Panc1 (cell line): ENCODE data around the gene OPRD1. TPM values are rescaled to one million over a fixed set of nuclear protein-coding genes. Genes with fewer than 3 reads are reported as not detected.
"Not testable (repeated sequence)": the region's sequence is repeated elsewhere in the genome, so short reads cannot be mapped to it uniquely, and the experiment has no call there.

ENCODE experiments used
- ATAC-seq: fragments of 200-7000 bp; cut with Tn5 transposase; 2 replicates; pipeline ENCODE4 v1.9.1; 2020; ENCODE audit warnings: mild to moderate bottlenecking, moderate library complexity
- BruUV-seq: library from RNA; stranded (reverse); fragments of 400-500 nt; replicated peaks from 2 replicates; lab custom pipeline; 2021; lab: Mats Ljungman, UMichigan
- CTCF ChIA-PET: fragments of 300-600 bp; sonication (Branson Sonifier 250); formaldehyde crosslinking; loops from one replicate; lab custom pipeline; 2022; ENCODE audit warnings: antibody characterized with exemption; lab: Charles Lee
- POLR2A ChIA-PET: fragments of 300-600 bp; sonication (Branson Sonifier 250); formaldehyde crosslinking; loops from one replicate; lab custom pipeline; 2022; ENCODE audit warnings: antibody characterized with exemption; lab: Charles Lee
- DNase-seq: peaks from one replicate; pipeline ENCODE4 v3.0.0-alpha.2; 2010; ENCODE audit warnings: low read depth, low spot score
- H3K27ac ChIP-seq: 2 replicates; pipeline ENCODE4 v1.5.1; 2011; ENCODE audit warnings: mild to moderate bottlenecking, low read length, inconsistent platforms
- H3K27me3 ChIP-seq: fragments of 200-500 bp; sonication (Bioruptor generic); 2 replicates; pipeline ENCODE4 v1.6.0; 2014; ENCODE audit warnings: low read length, inconsistent platforms; ENCODE audit not compliant: control insufficient read depth, insufficient read depth
- H3K36me3 ChIP-seq: fragments of 200-500 bp; sonication (Bioruptor generic); 2 replicates; pipeline ENCODE4 v1.5.1; 2014; ENCODE audit warnings: inconsistent platforms, mild to moderate bottlenecking, low read length, moderate library complexity; ENCODE audit not compliant: control insufficient read depth, insufficient read depth
- H3K4me1 ChIP-seq: 2 replicates; pipeline ENCODE4 v1.5.1; 2011; ENCODE audit warnings: inconsistent platforms, mild to moderate bottlenecking, low read length, moderate library complexity; ENCODE audit not compliant: control insufficient read depth, insufficient read depth
- H3K4me3 ChIP-seq, 2 experiments: 2 replicates each; pipeline ENCODE4 v1.5.1; 2011 to 2012; ENCODE audit warnings: low read depth in 2 of 2, low read length in 2 of 2, mild to moderate bottlenecking in 2 of 2, inconsistent platforms in 1 of 2, moderate library complexity in 1 of 2
- H3K9me3 ChIP-seq: fragments of 200-500 bp; sonication (Bioruptor generic); 2 replicates; pipeline ENCODE4 v1.5.1; 2014; ENCODE audit warnings: low read depth, mild to moderate bottlenecking, inconsistent platforms, low read length, moderate library complexity; ENCODE audit not compliant: control insufficient read depth, insufficient read depth
- CTCF ChIP-seq: fragments of 450-650 bp; IDR thresholded peaks from 2 replicates; pipeline ENCODE4 v1.5.1; 2017; ENCODE audit warnings: mild to moderate bottlenecking
- POLR2AphosphoS5 ChIP-seq: IDR thresholded peaks from 2 replicates; pipeline ENCODE4 v1.6.1; 2012; ENCODE audit warnings: mild to moderate bottlenecking, low read depth, low read length, moderate library complexity
- SIN3A ChIP-seq: IDR thresholded peaks from 2 replicates; pipeline ENCODE4 v1.6.1; 2012; ENCODE audit warnings: low read depth, mild to moderate bottlenecking, low read length, moderate library complexity, borderline replicate concordance; ENCODE audit not compliant: insufficient read depth
- TCF7L2 ChIP-seq: IDR thresholded peaks from 2 replicates; pipeline ENCODE4 v1.6.1; 2011; ENCODE audit warnings: mild to moderate bottlenecking, low read depth, low read length, inconsistent platforms
- in situ Hi-C: cut with HindIII; loops from 2 replicates; pipeline ENCODE4 v1.10.0; 2016; ENCODE audit warnings: low sequenced_read_pairs, low pct_unique_long_range_greater_than_20kb
- intact Hi-C: fragments of 100-400 bp; cut with micrococcal nuclease; formaldehyde crosslinking; loops from one replicate; pipeline ENCODE4 v1.10.0; 2022; ENCODE audit not compliant: unreplicated experiment
- total RNA-seq: library from RNA; stranded (reverse); gene quantifications from one replicate; pipeline ENCODE4 v1.2.1, GENCODE V29; 2021; ENCODE audit not compliant: unreplicated experiment
- TF ChIP-seq, protein P1 (sequence below), 2 experiments: IDR thresholded peaks; 2 replicates each; pipeline ENCODE4 v1.6.1; 2011 to 2012; ENCODE audit warnings: low read depth in 2 of 2, control low read depth in 1 of 2, low read length in 1 of 2, mild to moderate bottlenecking in 1 of 2, moderate library complexity in 1 of 2; ENCODE audit not compliant: insufficient read depth in 1 of 2

OPRD1 gene
- total RNA-seq, 1 experiment from 2014 or later, result 5.4 TPM

DNA sequence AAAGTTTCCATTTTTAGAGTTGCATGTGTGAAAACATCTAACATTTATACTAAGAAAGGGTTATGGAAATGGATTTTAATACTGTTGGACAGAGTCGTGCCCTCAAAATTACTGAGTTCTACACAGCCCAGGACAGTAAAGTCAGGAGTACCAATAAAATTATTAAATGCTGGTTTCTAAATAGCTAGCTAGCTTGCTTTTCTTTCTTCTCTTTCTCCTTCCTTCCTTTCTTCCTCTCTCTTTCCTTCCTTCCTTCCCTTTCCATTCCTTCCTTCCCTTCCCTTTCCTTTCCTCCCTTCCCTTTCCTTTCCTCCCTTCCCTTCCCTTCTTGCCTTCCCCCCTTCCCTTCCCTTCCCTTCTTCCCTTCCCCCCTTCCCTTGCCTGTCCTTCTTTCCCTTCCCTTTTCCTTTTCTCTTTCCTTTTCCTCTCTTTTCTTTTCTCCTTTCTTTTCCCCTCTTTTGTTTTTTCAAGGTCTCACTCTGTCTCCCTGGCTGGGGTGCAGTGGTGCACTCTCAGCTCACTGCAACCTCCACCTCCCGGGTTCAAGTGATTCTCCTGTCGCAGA, 41.3 kb upstream of the OPRD1 start:
- no TSS peak for BruUV-seq
- in situ Hi-C loops, result no loop called here
- DNase-seq (no peak), ATAC-seq (no peak)
- ChIA-PET CTCF (no interaction called here), POLR2A (no interaction called here)
- Histone ChIP-seq H3K4me3 (no peak overlapping the region), H3K27me3 (no peaks in the 10 kb centered on the region), H3K4me1 (no peaks in the 10 kb centered on the region), H3K9me3 (no peaks in the 10 kb centered on the region), H3K27ac (no peak overlapping the region), H3K36me3 (peaks cover 18% of the 10 kb centered on the region)
- intact Hi-C loops, result no loop called here
- TF ChIP-seq TCF7L2, result no peak
- no peak for TF ChIP-seq CTCF
- TF ChIP-seq SIN3A, result no peak
- no peak for TF ChIP-seq POLR2AphosphoS5
- TF ChIP-seq, protein P1, sequence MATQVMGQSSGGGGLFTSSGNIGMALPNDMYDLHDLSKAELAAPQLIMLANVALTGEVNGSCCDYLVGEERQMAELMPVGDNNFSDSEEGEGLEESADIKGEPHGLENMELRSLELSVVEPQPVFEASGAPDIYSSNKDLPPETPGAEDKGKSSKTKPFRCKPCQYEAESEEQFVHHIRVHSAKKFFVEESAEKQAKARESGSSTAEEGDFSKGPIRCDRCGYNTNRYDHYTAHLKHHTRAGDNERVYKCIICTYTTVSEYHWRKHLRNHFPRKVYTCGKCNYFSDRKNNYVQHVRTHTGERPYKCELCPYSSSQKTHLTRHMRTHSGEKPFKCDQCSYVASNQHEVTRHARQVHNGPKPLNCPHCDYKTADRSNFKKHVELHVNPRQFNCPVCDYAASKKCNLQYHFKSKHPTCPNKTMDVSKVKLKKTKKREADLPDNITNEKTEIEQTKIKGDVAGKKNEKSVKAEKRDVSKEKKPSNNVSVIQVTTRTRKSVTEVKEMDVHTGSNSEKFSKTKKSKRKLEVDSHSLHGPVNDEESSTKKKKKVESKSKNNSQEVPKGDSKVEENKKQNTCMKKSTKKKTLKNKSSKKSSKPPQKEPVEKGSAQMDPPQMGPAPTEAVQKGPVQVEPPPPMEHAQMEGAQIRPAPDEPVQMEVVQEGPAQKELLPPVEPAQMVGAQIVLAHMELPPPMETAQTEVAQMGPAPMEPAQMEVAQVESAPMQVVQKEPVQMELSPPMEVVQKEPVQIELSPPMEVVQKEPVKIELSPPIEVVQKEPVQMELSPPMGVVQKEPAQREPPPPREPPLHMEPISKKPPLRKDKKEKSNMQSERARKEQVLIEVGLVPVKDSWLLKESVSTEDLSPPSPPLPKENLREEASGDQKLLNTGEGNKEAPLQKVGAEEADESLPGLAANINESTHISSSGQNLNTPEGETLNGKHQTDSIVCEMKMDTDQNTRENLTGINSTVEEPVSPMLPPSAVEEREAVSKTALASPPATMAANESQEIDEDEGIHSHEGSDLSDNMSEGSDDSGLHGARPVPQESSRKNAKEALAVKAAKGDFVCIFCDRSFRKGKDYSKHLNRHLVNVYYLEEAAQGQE (IDR thresholded peaks at IDR 0.05; ENCODE audit: insufficient read depth in 1 of 2, low read depth in 2 of 2, low read length in 1 of 2), result no peak

- in situ Hi-C loops, H3K4me3 ChIP-seq, ATAC-seq, intact Hi-C loops, H3K27me3 ChIP-seq, DNase-seq, H3K9me3 ChIP-seq, CTCF ChIA-PET, BruUV-seq, H3K4me1 ChIP-seq, POLR2A ChIA-PET, H3K27ac ChIP-seq: not testable (repeated sequence)
- H3K36me3 ChIP-seq, result peaks cover 18% of the 10 kb centered on the region
These were observed 40.0 kb upstream of the OPRD1 start for GRCh38 chr1:28771921-28772320.

- DNase-seq, result no peak
- Histone ChIP-seq H3K36me3 (peaks cover 18% of the 10 kb centered on the region), H3K4me1 (no peaks in the 10 kb centered on the region), H3K4me3 (no peak overlapping the region), H3K9me3 (no peaks in the 10 kb centered on the region), H3K27ac (no peak overlapping the region), H3K27me3 (no peaks in the 10 kb centered on the region)
- no peak for TF ChIP-seq TCF7L2
- TF ChIP-seq SIN3A, result no peak
- TF ChIP-seq CTCF, result no peak
- TF ChIP-seq POLR2AphosphoS5, result no peak
- TF ChIP-seq, protein P1 (IDR thresholded peaks at IDR 0.05; ENCODE audit: insufficient read depth in 1 of 2, low read depth in 2 of 2, low read length in 1 of 2), result no peak
- intact Hi-C loops, result no loop called here
- in situ Hi-C loops, result no loop called here
- ChIA-PET POLR2A (no interaction called here), CTCF (no interaction called here)
- no peak for ATAC-seq
- no TSS peak for BruUV-seq
These were observed 38.9 kb upstream of the OPRD1 start for GRCh38 chr1:28773105-28773504.
